Gastroesophageal sphincter (tissue), 3 donors: Measurements from ENCODE around the gene VPS33B.

ENCODE experiments used
- EP300 ChIP-seq: sonication (generic); formaldehyde crosslinking; IDR thresholded peaks from one replicate; pipeline ENCODE4 v1.6.1; 2017; ENCODE audit warnings: antibody characterized with exemption, mild to moderate bottlenecking
- POLR2A ChIP-seq, 2 donors: fragments of 450-650 bp; IDR thresholded peaks; one replicate each; pipeline ENCODE4 v1.6.1; 2017; ENCODE audit warnings: antibody characterized with exemption in 2 of 2, mild to moderate bottlenecking in 2 of 2, moderate library complexity in 1 of 2
- POLR2AphosphoS5 ChIP-seq: sonication (generic); formaldehyde crosslinking; IDR thresholded peaks from one replicate; pipeline ENCODE4 v1.6.1; 2017; ENCODE audit warnings: antibody characterized with exemption
- TF ChIP-seq, protein P1 (sequence below), 4 experiments: fragments of 200-600 bp in 2 of 4; fragments of 450-650 bp in 2 of 4; sonication (generic) in 1 of 4; IDR thresholded peaks; one replicate each; pipeline ENCODE4 v1.5.1; 2017 to 2019; ENCODE audit warnings: antibody characterized with exemption in 4 of 4, mild to moderate bottlenecking in 2 of 4, moderate library complexity in 2 of 4

DNA sequence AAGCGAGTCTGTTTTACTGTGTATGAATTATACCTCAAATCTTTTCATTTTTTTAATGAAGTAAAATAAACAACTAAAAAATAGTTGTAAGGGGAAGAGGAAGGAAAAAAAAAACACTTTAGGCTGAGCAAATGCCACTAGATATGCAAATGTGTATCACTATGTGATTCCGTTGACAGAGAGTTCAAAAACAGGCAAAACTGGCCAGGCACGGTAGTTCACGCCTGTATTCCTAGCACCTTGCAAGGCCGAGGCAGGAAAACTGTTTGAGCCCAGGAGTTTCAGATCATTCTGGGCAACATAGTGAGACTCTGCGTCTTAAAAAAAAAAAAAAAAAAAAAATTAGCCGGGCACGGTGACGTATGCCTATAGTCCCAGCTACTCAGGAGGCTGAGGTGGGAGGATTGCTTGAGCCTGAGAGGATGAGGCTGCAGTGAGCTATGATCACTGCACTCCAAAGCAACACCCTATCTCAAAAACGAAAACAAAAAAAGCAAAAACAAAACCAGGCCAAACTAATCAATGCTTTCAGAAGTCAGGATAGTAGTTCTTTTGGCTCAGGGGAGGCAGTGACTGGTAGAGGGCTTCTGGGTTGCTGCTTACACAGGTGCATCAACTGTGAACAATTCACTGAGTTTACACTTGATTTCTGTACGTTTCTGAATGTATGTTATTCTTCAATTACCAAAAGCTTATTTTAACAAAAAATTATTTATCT, 35.4 kb downstream of the VPS33B start:
- TF ChIP-seq, protein P1, sequence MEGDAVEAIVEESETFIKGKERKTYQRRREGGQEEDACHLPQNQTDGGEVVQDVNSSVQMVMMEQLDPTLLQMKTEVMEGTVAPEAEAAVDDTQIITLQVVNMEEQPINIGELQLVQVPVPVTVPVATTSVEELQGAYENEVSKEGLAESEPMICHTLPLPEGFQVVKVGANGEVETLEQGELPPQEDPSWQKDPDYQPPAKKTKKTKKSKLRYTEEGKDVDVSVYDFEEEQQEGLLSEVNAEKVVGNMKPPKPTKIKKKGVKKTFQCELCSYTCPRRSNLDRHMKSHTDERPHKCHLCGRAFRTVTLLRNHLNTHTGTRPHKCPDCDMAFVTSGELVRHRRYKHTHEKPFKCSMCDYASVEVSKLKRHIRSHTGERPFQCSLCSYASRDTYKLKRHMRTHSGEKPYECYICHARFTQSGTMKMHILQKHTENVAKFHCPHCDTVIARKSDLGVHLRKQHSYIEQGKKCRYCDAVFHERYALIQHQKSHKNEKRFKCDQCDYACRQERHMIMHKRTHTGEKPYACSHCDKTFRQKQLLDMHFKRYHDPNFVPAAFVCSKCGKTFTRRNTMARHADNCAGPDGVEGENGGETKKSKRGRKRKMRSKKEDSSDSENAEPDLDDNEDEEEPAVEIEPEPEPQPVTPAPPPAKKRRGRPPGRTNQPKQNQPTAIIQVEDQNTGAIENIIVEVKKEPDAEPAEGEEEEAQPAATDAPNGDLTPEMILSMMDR (IDR thresholded peaks at IDR 0.05) = no peak
- TF ChIP-seq EP300 = no peak
- no peak for TF ChIP-seq POLR2AphosphoS5
- no peak for TF ChIP-seq POLR2A (IDR thresholded peaks at IDR 0.05)
